ENCODE measurements around the gene NIN. TPM values are rescaled to one million over a fixed set of nuclear protein-coding genes. Genes with fewer than 3 reads are reported as not detected.
"Not testable (repeated sequence)": the region's sequence is repeated elsewhere in the genome, so short reads cannot be mapped to it uniquely, and the experiment has no call there.

NIN gene
- total RNA-seq, 1 donor from 2014 or later = 156 TPM

DNA sequence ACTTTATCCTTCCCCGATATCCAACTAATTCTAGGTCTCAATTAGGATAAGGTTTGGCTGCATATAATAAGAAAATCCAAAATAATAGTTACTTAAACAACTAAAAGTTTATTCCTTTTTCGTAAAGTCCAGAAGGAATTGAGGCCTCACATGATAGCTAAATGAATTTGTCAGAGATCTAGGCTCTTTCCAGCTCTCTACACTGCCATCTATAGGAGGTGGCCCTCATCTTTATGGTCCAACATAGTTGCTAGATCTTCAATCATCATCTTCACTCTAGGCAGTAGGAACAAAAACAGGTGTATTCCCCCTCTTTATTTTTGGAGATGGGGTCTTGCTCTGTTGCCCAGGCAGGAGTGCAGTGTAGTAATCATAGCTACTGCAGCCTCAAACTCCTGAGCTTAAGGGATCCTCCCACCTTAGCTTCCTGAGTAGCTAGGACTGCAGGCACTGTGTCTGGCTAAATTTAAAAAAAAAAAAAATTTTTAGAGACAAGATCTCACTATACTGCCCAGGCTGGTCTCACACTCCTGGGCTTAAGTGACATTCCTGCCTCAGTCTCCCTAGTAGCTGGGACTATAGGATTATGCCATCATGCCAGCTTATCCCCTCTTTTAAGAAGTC lies 116.4 kb downstream of the NIN start:
- TF ChIP-seq, protein P1, sequence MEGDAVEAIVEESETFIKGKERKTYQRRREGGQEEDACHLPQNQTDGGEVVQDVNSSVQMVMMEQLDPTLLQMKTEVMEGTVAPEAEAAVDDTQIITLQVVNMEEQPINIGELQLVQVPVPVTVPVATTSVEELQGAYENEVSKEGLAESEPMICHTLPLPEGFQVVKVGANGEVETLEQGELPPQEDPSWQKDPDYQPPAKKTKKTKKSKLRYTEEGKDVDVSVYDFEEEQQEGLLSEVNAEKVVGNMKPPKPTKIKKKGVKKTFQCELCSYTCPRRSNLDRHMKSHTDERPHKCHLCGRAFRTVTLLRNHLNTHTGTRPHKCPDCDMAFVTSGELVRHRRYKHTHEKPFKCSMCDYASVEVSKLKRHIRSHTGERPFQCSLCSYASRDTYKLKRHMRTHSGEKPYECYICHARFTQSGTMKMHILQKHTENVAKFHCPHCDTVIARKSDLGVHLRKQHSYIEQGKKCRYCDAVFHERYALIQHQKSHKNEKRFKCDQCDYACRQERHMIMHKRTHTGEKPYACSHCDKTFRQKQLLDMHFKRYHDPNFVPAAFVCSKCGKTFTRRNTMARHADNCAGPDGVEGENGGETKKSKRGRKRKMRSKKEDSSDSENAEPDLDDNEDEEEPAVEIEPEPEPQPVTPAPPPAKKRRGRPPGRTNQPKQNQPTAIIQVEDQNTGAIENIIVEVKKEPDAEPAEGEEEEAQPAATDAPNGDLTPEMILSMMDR (IDR thresholded peaks at IDR 0.05) = no peak
- peak; percentile 68 for ATAC-seq (ENCODE audit: low read depth)
- Mint-ChIP-seq H3K9me3 (no peaks in the 10 kb centered on the region), H3K4me1 (no peaks in the 10 kb centered on the region), H3K27me3 (no peaks in the 10 kb centered on the region), H3K36me3 (ENCODE audit: low read depth) (peaks cover 5% of the 10 kb centered on the region), H3K27ac (no peak overlapping the region), H3K4me3 (no peak overlapping the region)
- ChIA-PET POLR2A (interaction anchor here (0.5 to 1.2 kb wide), 4 partner anchors 46 to 170 kb away, joined by 3 to 6 read pairs (median 6); partner anchors contain the start of gene SAV1), CTCF (interaction anchor here (0.6 to 2.8 kb wide), 44 partner anchors 8 to 394 kb away, joined by 3 to 52 read pairs (median 4); partner anchors contain the start of gene SAV1)
- no peak for DNase-seq
- intact Hi-C loops (cut with micrococcal nuclease) = loop anchor here (1.0 to 2.0 kb wide), 6 partner anchors 48 to 372 kb away; no protein-coding TSS in a partner anchor

DNA sequence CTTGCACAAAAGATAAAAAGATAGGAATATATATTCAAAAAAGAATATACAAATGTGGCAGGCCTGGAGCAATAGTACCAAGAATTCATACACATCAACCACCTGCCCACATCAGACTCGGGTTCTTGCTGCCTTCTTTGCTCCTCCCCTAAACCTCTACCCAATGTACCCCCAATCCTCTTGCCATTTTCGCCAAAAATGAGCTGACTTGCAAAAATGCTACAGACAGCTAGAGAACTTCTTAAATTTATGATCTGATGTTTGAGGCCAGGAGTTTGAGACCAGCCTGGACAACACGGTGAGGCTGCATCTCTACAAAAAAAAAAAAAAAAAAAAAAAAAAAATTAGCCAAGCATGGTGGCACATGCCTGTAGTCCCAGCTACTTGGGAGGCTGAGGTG lies 119.9 kb downstream of the NIN start:
- ChIA-PET CTCF (interaction anchor here (1.5 to 1.7 kb wide), 2 partner anchors 91 kb away, joined by 4 to 6 read pairs; no protein-coding TSS in a partner anchor), POLR2A (no interaction called here)
- Mint-ChIP-seq H3K4me1 (peaks cover 2% of the 10 kb centered on the region), H3K27ac (no peak overlapping the region), H3K36me3 (ENCODE audit: low read depth) (no peaks in the 10 kb centered on the region), H3K27me3 (no peaks in the 10 kb centered on the region), H3K9me3 (no peaks in the 10 kb centered on the region), H3K4me3 (no peak overlapping the region)
- ATAC-seq (ENCODE audit: low read depth) = no peak
- DNase-seq = no peak
- TF ChIP-seq, protein P1 (IDR thresholded peaks at IDR 0.05) = no peak
- intact Hi-C loops (cut with micrococcal nuclease) = no loop called here

DNA sequence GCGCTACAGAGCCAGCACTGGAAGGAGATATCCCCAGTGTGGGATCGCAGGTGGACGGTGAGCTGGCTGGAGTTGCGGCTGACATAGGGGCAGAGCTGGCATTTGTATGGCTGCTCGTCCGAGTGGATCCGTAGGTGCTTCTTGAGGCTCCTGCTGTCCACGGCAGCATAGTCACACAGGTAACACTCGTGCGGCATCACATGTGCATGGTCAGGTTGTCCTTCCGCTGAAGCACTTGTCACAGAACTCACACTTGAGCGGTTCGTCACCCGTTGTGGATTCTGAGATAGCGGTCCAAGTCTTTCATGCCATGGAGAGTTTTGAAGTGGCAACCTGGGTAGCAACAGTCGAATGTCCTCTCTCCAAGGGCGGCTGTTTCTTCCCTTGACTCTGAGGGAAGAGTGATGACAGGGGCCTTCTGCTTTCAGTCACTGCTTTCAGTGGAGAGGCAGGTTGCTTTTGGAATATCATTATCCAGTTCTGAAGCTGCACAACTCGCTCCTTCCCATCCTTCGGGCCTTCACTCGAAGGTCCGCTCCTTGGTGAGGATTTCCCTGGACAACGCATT lies 125.9 kb downstream of the NIN start:
- Mint-ChIP-seq H3K27me3 (no peaks in the 10 kb centered on the region), H3K36me3 (ENCODE audit: low read depth) (no peaks in the 10 kb centered on the region), H3K4me3 (no peak overlapping the region), H3K9me3 (no peaks in the 10 kb centered on the region), H3K27ac (no peak overlapping the region), H3K4me1 (peaks cover 2% of the 10 kb centered on the region)
- intact Hi-C loops (cut with micrococcal nuclease) = no loop called here
- TF ChIP-seq, protein P1 (IDR thresholded peaks at IDR 0.05) = no peak
- ChIA-PET CTCF (interaction anchor here (1.2 kb wide), 1 partner anchor 9 kb away, joined by 3 read pairs; no protein-coding TSS in a partner anchor), POLR2A (no interaction called here)
- DNase-seq (no peak), ATAC-seq (ENCODE audit: low read depth) (no peak)

DNA sequence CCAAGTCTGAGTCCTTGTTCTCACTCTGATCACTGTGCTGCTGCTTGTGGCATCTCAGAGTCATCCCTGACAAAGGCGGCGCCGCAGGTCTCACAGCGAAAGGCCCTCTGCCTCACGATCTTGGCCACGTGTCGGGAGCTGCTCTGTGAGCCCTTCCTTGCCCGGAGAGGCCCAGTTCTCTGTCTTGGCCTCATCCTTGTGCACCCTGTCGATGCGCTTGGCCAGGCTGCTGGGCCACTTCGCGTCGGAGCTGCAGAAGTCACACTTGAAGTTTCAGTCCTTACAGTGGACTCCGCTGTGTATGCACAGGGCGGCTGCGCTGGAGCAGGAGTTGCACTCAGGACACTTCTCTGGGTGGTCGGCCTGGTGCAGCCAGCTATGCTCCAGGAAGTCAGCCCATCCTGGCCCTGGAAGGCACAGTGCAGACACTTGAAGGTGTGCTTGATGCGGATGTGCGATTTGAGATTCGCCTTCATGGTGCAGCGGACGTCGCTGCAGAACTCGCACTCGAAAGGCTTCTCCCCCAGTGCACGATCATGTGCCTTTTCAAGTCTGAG lies 126.4 kb downstream of the NIN start:
- ChIA-PET POLR2A (no interaction called here), CTCF (interaction anchor here (1.2 kb wide), 1 partner anchor 10 kb away, joined by 3 read pairs; no protein-coding TSS in a partner anchor)
- Mint-ChIP-seq H3K36me3 (ENCODE audit: low read depth) (no peaks in the 10 kb centered on the region), H3K27ac (no peak overlapping the region), H3K4me3 (no peak overlapping the region), H3K4me1 (peaks cover 2% of the 10 kb centered on the region), H3K9me3 (no peaks in the 10 kb centered on the region), H3K27me3 (no peaks in the 10 kb centered on the region)
- TF ChIP-seq, protein P1 (IDR thresholded peaks at IDR 0.05) = no peak
- intact Hi-C loops (cut with micrococcal nuclease) = no loop called here
- ATAC-seq (ENCODE audit: low read depth) (no peak), DNase-seq (no peak)

DNA sequence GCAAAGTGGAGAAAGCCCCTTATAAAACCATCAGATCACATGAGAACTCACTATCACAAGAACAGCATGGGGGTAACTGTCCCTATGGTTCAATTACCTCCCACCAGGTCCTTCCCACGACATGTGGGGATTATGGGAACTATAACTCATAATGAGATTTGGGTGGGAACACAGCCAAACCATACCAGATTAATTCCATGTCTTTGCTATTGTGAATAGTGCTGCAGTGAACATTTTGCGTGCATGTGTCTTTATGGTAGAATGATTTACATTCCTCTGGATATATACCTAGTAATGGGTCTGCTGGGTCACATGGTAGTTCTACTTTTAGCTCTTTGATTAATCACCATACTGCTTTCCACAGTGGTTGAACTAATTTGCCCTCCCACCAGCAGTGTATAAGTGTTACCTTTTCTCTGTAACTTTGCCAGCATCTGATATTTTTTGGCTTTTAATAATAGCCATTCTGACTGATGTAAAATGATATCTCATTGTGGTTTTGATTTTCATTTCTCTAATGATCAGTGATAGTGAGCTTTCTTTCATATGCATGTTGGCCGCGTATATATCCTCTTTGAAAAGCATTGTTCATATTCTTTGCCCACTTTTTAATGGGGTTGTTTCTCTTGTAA lies 133.2 kb downstream of the NIN start:
- POLR2A ChIA-PET = no interaction called here
- intact Hi-C loops (cut with micrococcal nuclease) = no loop called here
- TF ChIP-seq, protein P1 (IDR thresholded peaks at IDR 0.05) = no peak

DNA sequence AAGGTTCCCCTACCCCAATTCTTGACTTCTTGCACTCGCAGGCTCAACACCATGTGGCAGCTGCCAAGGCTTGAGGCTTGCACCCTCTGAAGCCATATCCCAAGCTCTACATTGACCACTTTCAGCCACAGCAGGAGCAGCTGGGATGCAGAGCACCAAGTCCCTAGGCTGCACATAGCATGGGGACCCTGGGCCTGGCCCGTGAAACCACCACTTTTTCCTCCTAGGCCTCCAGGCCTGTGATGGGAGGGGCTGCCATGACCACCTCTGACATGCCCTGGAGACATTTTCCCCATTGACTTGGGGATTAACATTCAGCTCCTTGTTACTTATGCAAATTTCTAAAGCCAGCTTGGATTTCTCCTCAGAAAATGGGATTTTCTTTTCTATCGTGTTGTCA lies 136.7 kb downstream of the NIN start:
- POLR2A ChIA-PET; H3K27ac Mint-ChIP-seq; H3K4me1 Mint-ChIP-seq; intact Hi-C loops (cut with micrococcal nuclease); H3K36me3 Mint-ChIP-seq (ENCODE audit: low read depth); H3K4me3 Mint-ChIP-seq; DNase-seq; CTCF ChIA-PET; H3K27me3 Mint-ChIP-seq; H3K9me3 Mint-ChIP-seq; ATAC-seq (ENCODE audit: low read depth): not testable (repeated sequence)

More for the DNA sequence above, 133.2 kb downstream of the NIN start:
- H3K36me3 Mint-ChIP-seq (ENCODE audit: low read depth) = no peaks in the 10 kb centered on the region
- H3K9me3 Mint-ChIP-seq = peaks cover 7% of the 10 kb centered on the region
- no peak for DNase-seq
- CTCF ChIA-PET = no interaction called here
- no peak overlapping the region for H3K4me3 Mint-ChIP-seq
- H3K27ac Mint-ChIP-seq = no peak overlapping the region
- peaks cover 6% of the 10 kb centered on the region for H3K4me1 Mint-ChIP-seq
- no peak for ATAC-seq (ENCODE audit: low read depth)
- no peaks in the 10 kb centered on the region for H3K27me3 Mint-ChIP-seq

All from activated B cell treated with CpG ODN at 0.5 μM for 24 hours (primary cell).